Keratinocyte (primary cell): ENCODE data around the gene TAMM41. TPM values are rescaled to one million over a fixed set of nuclear protein-coding genes. Genes with fewer than 3 reads are reported as not detected.

ENCODE experiments used
- DNase-seq: peaks from one replicate; pipeline ENCODE4 v3.0.0-alpha.2; 2011; ENCODE audit warnings: low read depth, missing footprints, low spot score
- FAIRE-seq: peaks from 2 replicates; lab custom pipeline; 2011; peaks lifted over from hg19 to GRCh38; lab: Jason Lieb, UNC
- H2AFZ ChIP-seq: 2 replicates; pipeline ENCODE4 v1.6.0; 2012; ENCODE audit warnings: low read length, control low read depth, inconsistent platforms; ENCODE audit not compliant: control insufficient read depth
- H3K27ac ChIP-seq: 2 replicates; pipeline ENCODE4 v1.5.1; 2011; ENCODE audit warnings: low read length; ENCODE audit not compliant: control insufficient read depth, insufficient read depth
- H3K27me3 ChIP-seq: 3 replicates; pipeline ENCODE4 v1.6.0; 2011; ENCODE audit warnings: low read length; ENCODE audit not compliant: control insufficient read depth, insufficient read depth; ENCODE audit errors: extremely low read depth
- H3K36me3 ChIP-seq, 2 experiments: 2 replicates in 1 of 2; 3 replicates in 1 of 2; pipeline ENCODE4 v1.5.1; 2011; ENCODE audit warnings: low read length in 2 of 2, mild to moderate bottlenecking in 1 of 2; ENCODE audit not compliant: control insufficient read depth in 2 of 2, insufficient read depth in 2 of 2; ENCODE audit errors: extremely low read depth in 1 of 2
- H3K4me1 ChIP-seq: 3 replicates; pipeline ENCODE4 v1.5.1; 2011; ENCODE audit warnings: low read length; ENCODE audit not compliant: control insufficient read depth, insufficient read depth; ENCODE audit errors: extremely low read depth
- H3K4me2 ChIP-seq: 3 replicates; pipeline ENCODE4 v1.6.0; 2011; ENCODE audit warnings: low read depth, low read length; ENCODE audit not compliant: control insufficient read depth, insufficient read depth; ENCODE audit errors: extremely low read depth
- H3K4me3 ChIP-seq, 3 experiments: fragments of 200-600 bp in 1 of 3; sonication (generic) in 1 of 3; 2 replicates in 2 of 3; 3 replicates in 1 of 3; pipeline ENCODE4 v1.5.1; 2011 to 2016; ENCODE audit warnings: low read length in 3 of 3, mild to moderate bottlenecking in 3 of 3, control low read depth in 2 of 3, inconsistent platforms in 1 of 3, low read depth in 1 of 3, mixed read lengths in 1 of 3, mixed run types in 1 of 3, moderate library complexity in 1 of 3; ENCODE audit not compliant: control insufficient read depth in 2 of 3, insufficient read depth in 2 of 3; ENCODE audit errors: extremely low read depth in 1 of 3
- H3K79me2 ChIP-seq: 2 replicates; pipeline ENCODE4 v1.6.0; 2012; ENCODE audit warnings: low read length; ENCODE audit not compliant: control insufficient read depth, insufficient read depth
- H3K9ac ChIP-seq: 3 replicates; pipeline ENCODE4 v1.6.0; 2011; ENCODE audit warnings: low read length; ENCODE audit not compliant: control insufficient read depth, insufficient read depth; ENCODE audit errors: extremely low read depth
- H3K9me1 ChIP-seq: 3 replicates; pipeline ENCODE4 v1.6.0; 2011; ENCODE audit warnings: low read length; ENCODE audit not compliant: control insufficient read depth, insufficient read depth; ENCODE audit errors: extremely low read depth
- H3K9me3 ChIP-seq: 2 replicates; pipeline ENCODE4 v1.5.1; 2012; ENCODE audit warnings: low read depth, low read length; ENCODE audit not compliant: control insufficient read depth
- H4K20me1 ChIP-seq: 3 replicates; pipeline ENCODE4 v1.6.0; 2011; ENCODE audit warnings: low read length; ENCODE audit not compliant: control insufficient read depth, insufficient read depth; ENCODE audit errors: extremely low read depth
- CTCF ChIP-seq, 3 experiments: IDR thresholded peaks in 1 of 3; conservative IDR thresholded peaks in 1 of 3; optimal IDR thresholded peaks in 1 of 3; 2 replicates in 2 of 3; 3 replicates in 1 of 3; pipeline versions ENCODE3 to v1.5.1; 2011; ENCODE audit warnings: low read length in 3 of 3, mild to moderate bottlenecking in 3 of 3, moderate library complexity in 2 of 3, control low read depth in 1 of 3, inconsistent platforms in 1 of 3; ENCODE audit not compliant: insufficient read depth in 2 of 3; ENCODE audit errors: extremely low read depth in 1 of 3
- EZH2 ChIP-seq: IDR thresholded peaks from one replicate; pipeline ENCODE4 v1.6.1; 2012; ENCODE audit warnings: inconsistent platforms, mild to moderate bottlenecking, low read length, moderate library complexity
- dilution Hi-C: fragments of 300-500 bp; cut with MboI; formaldehyde crosslinking; loops from one replicate; pipeline ENCODE4 v1.7.0; 2020; ENCODE audit warnings: low sequenced_read_pairs; ENCODE audit not compliant: extremely low pct_ligation_motif_present
- polyA plus RNA-seq, 5 experiments: library from polyadenylated mRNA; depleted of rRNA in 3 of 5; stranded (reverse) in 3 of 5; stranded (forward) in 1 of 5; unstranded in 1 of 5; fragments of >200 nt; gene quantifications; 1 replicate in 1 of 5; 2 replicates in 3 of 5; 3 replicates in 1 of 5; pipeline versions ENCODE4 v1.2.1 to v1.2.3, GENCODE V29; 2011 to 2012; ENCODE audit warnings: missing spikeins in 2 of 5, low read depth in 1 of 5, low replicate concordance in 1 of 5

Gene TAMM41
- polyA plus RNA-seq, 1 donor (not counting 4 experiments of a cell fraction or from before 2014, with no cell fraction given) = 22.9 TPM

GRCh38 chr3:11770477-11771391 lies 76.0 kb downstream of the TAMM41 start:
- H3K4me2 ChIP-seq = peak overlapping the region; percentile 80
- dilution Hi-C loops = no loop called here
- peak; percentile 89 for FAIRE-seq

GRCh38 chr3:11769704-11770476 lies 76.8 kb downstream of the TAMM41 start:
- FAIRE-seq = no peak

More at GRCh38 chr3:11770477-11771391, 76.0 kb downstream of the TAMM41 start:
- H3K9me1 ChIP-seq = no peaks in the 10 kb centered on the region
- no peaks in the 10 kb centered on the region for H4K20me1 ChIP-seq
- H3K4me3 ChIP-seq = peak overlapping the region; percentile 7 to 56 (median 47)
- TF ChIP-seq CTCF (optimal IDR thresholded peaks at IDR 0.05 in 1 of 3, IDR thresholded peaks at IDR 0.05 in 1 of 3, conservative IDR thresholded peaks at IDR 0.05 in 1 of 3; ENCODE audit: extremely low read depth in 1 of 3, insufficient read depth in 2 of 3, low read length in 3 of 3) (no peak), EZH2 (no peak)
- H3K9ac ChIP-seq = peak overlapping the region; percentile 91
- peak overlapping the region; percentile 99 for H3K27ac ChIP-seq
- H3K4me1 ChIP-seq = peaks cover 37% of the 10 kb centered on the region
- no peaks in the 10 kb centered on the region for H3K27me3 ChIP-seq
- H2AFZ ChIP-seq = peak overlapping the region; percentile 92
- no peaks in the 10 kb centered on the region for H3K79me2 ChIP-seq
- peak; percentile 96 for DNase-seq
- H3K36me3 ChIP-seq = no peaks in the 10 kb centered on the region
- no peaks in the 10 kb centered on the region for H3K9me3 ChIP-seq

More at GRCh38 chr3:11769704-11770476, 76.8 kb downstream of the TAMM41 start:
- H3K4me3 ChIP-seq = peak overlapping the region in 2 of 3 experiments; percentile 22 to 56
- no peak for DNase-seq
- no peaks in the 10 kb centered on the region for H4K20me1 ChIP-seq
- peak overlapping the region; percentile 91 for H3K9ac ChIP-seq
- no peaks in the 10 kb centered on the region for H3K27me3 ChIP-seq
- dilution Hi-C loops = no loop called here
- H3K27ac ChIP-seq = peak overlapping the region; percentile 99
- H3K4me1 ChIP-seq = peaks cover 43% of the 10 kb centered on the region
- H3K79me2 ChIP-seq = no peaks in the 10 kb centered on the region
- H3K36me3 ChIP-seq = no peaks in the 10 kb centered on the region
- no peaks in the 10 kb centered on the region for H3K9me3 ChIP-seq
- peak overlapping the region; percentile 80 for H3K4me2 ChIP-seq
- peak overlapping the region; percentile 8 for H2AFZ ChIP-seq
- no peaks in the 10 kb centered on the region for H3K9me1 ChIP-seq
- TF ChIP-seq EZH2 = no peak
- TF ChIP-seq CTCF (optimal IDR thresholded peaks at IDR 0.05 in 1 of 3, IDR thresholded peaks at IDR 0.05 in 1 of 3, conservative IDR thresholded peaks at IDR 0.05 in 1 of 3; ENCODE audit: extremely low read depth in 1 of 3, insufficient read depth in 2 of 3, low read length in 3 of 3) = no peak
